Adipose tissue (tissue), 3 donors: ENCODE results near the gene HSD17B1. TPM values are rescaled to one million over a fixed set of nuclear protein-coding genes. Genes with fewer than 3 reads are reported as not detected.

Experiments used
- H3K27ac ChIP-seq: one replicate; pipeline ENCODE4 v1.5.1; 2013; ENCODE audit warnings: low read depth, low read length
- WGBS, 3 donors: extraction: QIAGEN DNeasy Blood & Tissue Kit; methylation state at CpG; one replicate each; pipeline ENCODE4 v1.1.7; 2013; 5-methylcytosine and 5-hydroxymethylcytosine counted together
- polyA plus RNA-seq, 3 donors: library from polyadenylated mRNA; stranded (reverse); fragments of 200-250 nt; gene quantifications; one replicate each; pipeline ENCODE4 v1.2.3, GENCODE V29; 2013
- donor health status: healthy with polysubstance abuse.
- donor health status: Bipolar disorder and iron deficiency.
- donor health status: healthy.

Gene HSD17B1
- polyA plus RNA-seq, 3 donors, result 5.2 to 13.9 (median 5.5) TPM

DNA sequence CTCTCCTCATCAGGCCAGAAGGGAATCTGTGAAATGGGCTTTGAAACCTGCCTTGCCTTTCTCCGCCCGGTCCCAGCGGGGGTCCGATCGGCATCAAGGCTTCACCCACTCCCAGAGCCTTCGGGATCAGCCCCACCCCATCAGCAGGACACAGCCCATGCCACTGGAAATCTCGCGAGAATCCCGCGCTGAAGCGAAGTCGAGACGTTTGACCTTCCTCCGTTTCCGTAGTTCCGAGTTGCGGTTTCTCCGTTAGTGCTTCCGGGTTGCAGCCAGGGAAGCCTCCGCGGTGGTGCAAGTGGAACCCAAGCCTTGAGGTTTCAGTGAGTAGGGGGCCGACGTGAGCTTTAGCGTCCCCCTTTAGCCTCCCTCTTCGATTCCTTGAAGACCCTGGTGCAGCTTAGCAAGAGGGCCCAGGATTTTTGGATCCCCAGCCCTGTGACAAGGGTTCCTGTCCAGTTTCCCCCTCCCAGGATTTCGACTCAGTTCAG is 9.2 kb downstream of the HSD17B1 start, which contains the start of gene COASY:
Gene COASY, plus strand, starts transcription at position 252 of the 491 bp plus-strand sequence. CDS start 475 bp downstream, outside the sequence.
- 0 to 1% (median 1%) methylated on average over 26 of the region's 26 CpGs for WGBS, 3 donors
- peak within 1 kb of the TSS; percentile 97 for H3K27ac ChIP-seq

DNA sequence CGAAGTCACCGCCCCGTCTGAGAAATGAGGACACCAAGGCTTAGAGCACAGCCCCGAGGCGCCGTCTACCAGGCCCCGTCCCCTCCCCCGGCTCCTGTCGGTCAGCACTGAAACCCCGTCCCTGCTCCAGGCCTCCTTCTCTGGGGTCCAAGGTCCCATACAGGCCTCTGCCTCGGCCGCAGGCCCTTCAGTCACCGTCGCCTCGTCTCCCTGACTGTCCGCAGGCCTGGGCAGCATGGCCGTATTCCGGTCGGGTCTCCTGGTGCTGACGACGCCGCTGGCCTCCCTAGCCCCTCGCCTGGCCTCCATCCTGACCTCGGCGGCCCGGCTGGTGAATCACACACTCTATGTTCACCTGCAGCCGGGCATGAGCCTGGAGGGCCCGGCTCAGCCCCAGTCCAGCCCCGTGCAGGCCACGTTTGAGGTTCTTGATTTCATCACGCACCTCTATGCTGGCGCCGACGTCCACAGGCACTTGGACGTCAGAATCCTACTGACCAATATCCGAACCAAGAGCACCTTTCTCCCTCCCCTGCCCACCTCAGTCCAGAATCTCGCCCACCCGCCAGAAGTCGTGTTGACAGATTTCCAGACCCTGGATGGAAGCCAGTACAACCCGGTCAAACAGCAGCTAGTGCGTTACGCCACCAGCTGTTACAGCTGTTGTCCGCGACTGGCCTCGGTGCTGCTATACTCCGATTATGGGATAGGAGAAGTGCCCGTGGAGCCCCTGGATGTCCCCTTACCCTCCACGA is 9.8 kb downstream of the HSD17B1 start:
- WGBS, 3 donors, result 5 to 9% (median 7%) methylated on average over 48 of the region's 48 CpGs
- peak overlapping the region; percentile 97 for H3K27ac ChIP-seq

GRCh38 chr17:42563143-42563509 is 10.4 kb downstream of the HSD17B1 start:
- 33 to 78% (median 75%) methylated on average over 14 of the region's 14 CpGs for WGBS, 3 donors
- H3K27ac ChIP-seq, result no peak overlapping the region

- whole genome bisulfite sequencing, 3 donors, result 18 to 30% (median 21%) methylated on average over 1 of the region's 1 CpG
- no peak overlapping the region for H3K27ac ChIP-seq
Observed at GRCh38 chr17:42563543-42563942, 10.8 kb downstream of the HSD17B1 start.

- WGBS, 3 donors, result 80 to 81% (median 81%) methylated on average over 9 of the region's 9 CpGs
- no peak overlapping the region for H3K27ac ChIP-seq
Observed at GRCh38 chr17:42563950-42564349, 11.2 kb downstream of the HSD17B1 start.

DNA sequence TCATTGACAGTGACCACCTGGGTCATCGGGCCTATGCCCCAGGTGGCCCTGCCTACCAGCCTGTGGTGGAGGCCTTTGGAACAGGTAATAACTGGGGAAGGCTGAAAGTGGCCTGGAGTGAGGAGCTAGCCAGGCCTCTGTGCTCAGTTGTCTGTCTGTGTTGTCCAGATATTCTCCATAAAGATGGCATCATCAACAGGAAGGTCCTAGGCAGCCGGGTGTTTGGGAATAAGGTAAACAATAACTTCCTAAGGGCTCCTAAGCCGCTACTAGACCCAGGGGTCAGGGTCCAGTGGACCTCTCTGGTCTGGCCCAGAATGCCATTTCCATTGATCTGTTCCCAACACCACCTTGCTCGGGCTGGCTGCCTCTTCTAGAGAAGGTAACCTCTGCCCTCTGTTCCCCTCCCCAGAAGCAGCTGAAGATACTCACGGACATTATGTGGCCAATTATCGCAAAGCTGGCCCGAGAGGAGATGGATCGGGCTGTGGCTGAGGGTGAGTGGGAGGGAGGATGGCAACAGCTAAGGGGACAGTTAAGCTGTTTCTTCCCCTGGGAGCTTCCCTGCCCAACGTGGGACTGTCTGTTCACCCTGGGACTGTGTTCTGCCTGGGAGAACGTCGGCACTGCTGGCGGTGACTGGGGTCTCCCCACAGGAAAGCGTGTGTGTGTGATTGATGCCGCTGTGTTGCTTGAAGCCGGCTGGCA is 12.2 kb downstream of the HSD17B1 start:
- 88 to 90% (median 89%) methylated on average over 15 of the region's 15 CpGs for WGBS, 3 donors
- no peak overlapping the region for H3K27ac ChIP-seq

- 88 to 92% (median 89%) methylated on average over 16 of the region's 16 CpGs for WGBS, 3 donors
- no peak overlapping the region for H3K27ac ChIP-seq
Observed at GRCh38 chr17:42565523-42566214, 12.9 kb downstream of the HSD17B1 start.

DNA sequence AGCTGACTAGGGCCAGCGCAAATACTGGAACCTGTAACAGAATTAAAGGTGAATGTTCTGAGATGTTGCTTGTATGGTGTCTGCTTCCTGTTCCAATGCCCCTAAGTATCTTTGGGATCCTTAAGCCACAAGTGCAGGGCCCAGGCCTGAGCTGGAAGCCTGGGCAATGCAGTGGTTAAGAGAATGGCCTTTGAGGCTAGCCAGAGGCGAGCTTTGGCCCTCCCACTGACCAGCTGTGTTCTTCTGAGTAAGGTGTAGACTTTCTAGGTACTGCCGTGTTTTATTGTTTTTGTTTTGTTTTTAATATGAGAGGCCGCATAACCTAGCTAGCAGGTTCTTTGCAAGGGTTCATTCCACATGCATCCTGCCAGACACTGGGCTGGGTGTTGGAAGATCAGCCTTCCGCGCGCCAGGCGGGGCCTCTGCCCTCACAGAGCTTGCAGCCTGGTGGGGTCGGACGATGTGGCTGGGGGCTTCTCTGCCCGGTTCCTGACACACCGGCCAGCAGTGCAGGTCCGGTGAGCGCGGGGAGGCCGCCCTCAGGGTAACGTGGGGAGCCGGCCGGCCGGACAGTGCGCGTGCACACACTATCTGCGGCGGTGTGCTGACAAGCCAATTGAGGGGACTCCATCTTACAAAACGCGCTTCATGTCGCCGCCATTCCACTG is 13.6 kb downstream of the HSD17B1 start:
- H3K27ac ChIP-seq, result no peak overlapping the region
- WGBS, 3 donors, result 23 to 39% (median 30%) methylated on average over 28 of the region's 28 CpGs

- 0 to 1% (median 1%) methylated on average over 55 to 72 of the region's 72 CpGs for WGBS, 3 donors
- peak within 1 kb of the TSS; percentile 73 for H3K27ac ChIP-seq
Observed at GRCh38 chr17:42566883-42567573, 14.3 kb downstream of the HSD17B1 start, which contains the start of gene MLX. MLX (plus strand) TSS chr17:42567100; CDS start chr17:42567125, 25 bp downstream.

DNA sequence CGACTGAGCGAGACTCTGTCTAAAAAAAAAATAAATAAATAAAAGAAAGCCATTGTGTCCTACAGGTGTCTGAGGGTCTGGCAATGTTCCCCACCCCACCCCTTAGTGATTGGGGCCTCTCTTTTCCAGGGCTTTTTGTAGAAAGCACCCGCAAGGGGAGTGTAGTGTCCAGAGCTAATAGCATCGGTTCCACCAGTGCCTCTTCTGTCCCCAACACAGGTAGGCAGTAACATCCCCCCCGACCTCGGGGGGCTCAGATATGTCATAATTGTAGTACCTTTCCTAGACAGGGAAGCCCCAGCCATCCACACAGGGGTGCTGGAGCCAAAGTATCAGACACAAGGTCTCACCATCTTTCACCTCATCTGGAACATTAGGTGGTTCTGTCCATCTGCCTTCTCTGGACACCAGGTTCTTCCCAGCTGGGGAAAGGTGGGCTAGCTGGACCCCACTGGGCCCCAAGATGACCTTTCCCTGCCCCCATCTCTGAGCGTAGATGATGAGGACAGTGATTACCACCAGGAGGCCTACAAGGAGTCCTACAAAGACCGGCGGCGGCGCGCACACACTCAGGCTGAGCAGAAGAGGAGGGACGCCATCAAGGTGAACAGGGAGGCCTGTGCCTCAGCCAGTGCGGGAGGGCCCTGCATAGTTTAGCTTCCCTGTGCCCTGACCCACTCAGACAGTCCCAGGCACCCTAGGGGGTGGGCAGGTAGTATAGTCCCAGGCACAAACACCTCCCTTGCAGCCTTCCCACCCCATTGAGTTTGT is 15.8 kb downstream of the HSD17B1 start:
- H3K27ac ChIP-seq, result no peak overlapping the region
- WGBS, 3 donors, result 82 to 88% (median 88%) methylated on average over 14 of the region's 14 CpGs

GRCh38 chr17:42571435-42572225 is 18.9 kb downstream of the HSD17B1 start:
- H3K27ac ChIP-seq, result no peak overlapping the region
- 26 to 78% (median 65%) methylated on average over 12 of the region's 12 CpGs for WGBS, 3 donors

DNA sequence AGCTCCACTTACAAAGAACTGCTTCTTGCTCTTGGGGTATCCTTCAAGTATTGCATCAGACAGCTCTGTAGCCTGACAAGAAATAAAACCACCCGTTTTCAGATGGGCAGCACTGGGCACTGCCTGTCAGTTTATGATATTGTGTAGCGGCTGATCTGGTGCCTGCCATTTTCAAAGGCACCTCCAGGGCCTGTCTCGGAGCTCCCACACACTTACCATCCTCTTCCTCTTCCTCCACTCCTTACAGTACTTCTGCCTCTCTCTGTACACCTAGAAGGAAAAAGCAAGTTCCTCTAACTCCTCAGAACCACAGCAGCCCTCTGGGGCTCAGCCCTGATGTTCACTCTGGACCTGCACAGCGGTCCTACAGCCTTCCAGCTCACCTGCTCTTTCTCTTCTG is 20.4 kb downstream of the HSD17B1 start:
- H3K27ac ChIP-seq, result no peak overlapping the region
- 63 to 79% (median 71%) methylated on average over 4 of the region's 4 CpGs for WGBS, 3 donors

- 68 to 83% (median 73%) methylated on average over 3 of the region's 3 CpGs for WGBS, 3 donors
- no peak overlapping the region for H3K27ac ChIP-seq
Observed at GRCh38 chr17:42574463-42574862, 21.7 kb downstream of the HSD17B1 start.

- no peak overlapping the region for H3K27ac ChIP-seq
- 5 to 15% (median 7%) methylated on average over 18 of the region's 18 CpGs for WGBS, 3 donors
Observed at GRCh38 chr17:42577140-42577531, 24.4 kb downstream of the HSD17B1 start.

DNA sequence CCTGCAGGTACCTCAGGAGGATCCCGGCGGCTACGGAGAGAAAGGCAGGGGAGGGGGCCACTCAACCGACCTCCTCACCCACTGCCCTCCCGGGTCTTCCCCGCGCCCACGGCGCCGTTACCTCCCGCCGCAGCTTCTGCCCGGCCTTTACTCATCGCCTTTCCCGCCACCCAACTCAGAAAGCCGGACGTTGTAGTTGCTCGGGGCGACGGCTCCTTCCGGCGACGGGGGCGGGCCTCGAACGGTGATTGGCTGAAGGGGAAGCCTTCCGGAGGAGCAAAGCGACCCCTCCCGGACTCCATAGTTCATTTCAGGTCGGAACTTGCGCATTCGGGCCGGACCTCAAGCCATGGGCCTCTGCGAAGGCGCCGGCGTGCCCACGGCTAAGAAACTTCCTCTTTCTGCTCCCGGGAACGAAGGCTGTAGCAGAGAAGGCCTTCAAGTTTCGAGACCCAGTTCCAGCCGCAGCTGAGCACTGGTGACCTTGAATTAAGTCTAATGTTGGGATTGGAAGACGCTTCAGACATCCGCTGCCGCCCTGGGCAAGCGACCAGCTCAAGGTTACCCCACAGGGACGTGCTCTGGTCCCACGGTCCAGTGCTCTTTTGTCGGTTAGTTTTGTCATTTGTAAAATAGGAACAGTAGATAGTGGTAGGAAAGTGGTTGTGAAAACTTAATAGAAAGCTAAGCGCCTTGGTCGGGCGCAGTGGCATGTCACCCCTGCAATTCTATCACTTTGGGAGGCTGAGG is 25.0 kb downstream of the HSD17B1 start, which contains the start of gene PSMC3IP:
Gene PSMC3IP, minus strand, starts transcription at position 198 of the 750 bp plus-strand sequence. Its CDS starts 43 bp downstream, at position 155.
- H3K27ac ChIP-seq, result no peak within 1 kb of the TSS
- WGBS, 3 donors, result 0% methylated on average over 52 of the region's 52 CpGs
